ENCODE measurements around the gene BTBD19. TPM values are rescaled to one million over a fixed set of nuclear protein-coding genes. Genes with fewer than 3 reads are reported as not detected.

The BTBD19 gene
- total RNA-seq, 1 experiment from 2014 or later = 15.5 TPM

- Mint-ChIP-seq H3K27me3 (ENCODE audit: insufficient read depth, unreplicated experiment) (no peaks in the 10 kb centered on the region), H3K4me3 (ENCODE audit: unreplicated experiment) (no peak overlapping the region), H3K36me3 (ENCODE audit: insufficient read depth, unreplicated experiment) (peaks cover 5% of the 10 kb centered on the region), H3K27ac (ENCODE audit: low read depth, unreplicated experiment) (no peak overlapping the region), H3K4me1 (ENCODE audit: insufficient read depth, unreplicated experiment) (peaks cover 7% of the 10 kb centered on the region), H3K9me3 (ENCODE audit: unreplicated experiment) (no peaks in the 10 kb centered on the region)
- ChIA-PET POLR2A (interaction anchor here (4.2 kb wide), 1 partner anchor 11 kb away, joined by 36 read pairs; the partner anchor contains the start of gene RPS8), CTCF (interaction anchor here (1.4 to 1.5 kb wide), 2 partner anchors 10 to 520 kb away, joined by 3 read pairs; no protein-coding TSS in a partner anchor)
- BruUV-seq (replicated peaks) = no TSS peak
- no peak for TF ChIP-seq CTCF (IDR thresholded peaks at IDR 0.05; ENCODE audit: unreplicated experiment)
- DNase-seq (ENCODE audit: unreplicated experiment) = no peak
- intact Hi-C loops (cut with micrococcal nuclease) = no loop called here
Measured at GRCh38 chr1:44787506-44787905, 20.8 kb upstream of the BTBD19 start.

DNA sequence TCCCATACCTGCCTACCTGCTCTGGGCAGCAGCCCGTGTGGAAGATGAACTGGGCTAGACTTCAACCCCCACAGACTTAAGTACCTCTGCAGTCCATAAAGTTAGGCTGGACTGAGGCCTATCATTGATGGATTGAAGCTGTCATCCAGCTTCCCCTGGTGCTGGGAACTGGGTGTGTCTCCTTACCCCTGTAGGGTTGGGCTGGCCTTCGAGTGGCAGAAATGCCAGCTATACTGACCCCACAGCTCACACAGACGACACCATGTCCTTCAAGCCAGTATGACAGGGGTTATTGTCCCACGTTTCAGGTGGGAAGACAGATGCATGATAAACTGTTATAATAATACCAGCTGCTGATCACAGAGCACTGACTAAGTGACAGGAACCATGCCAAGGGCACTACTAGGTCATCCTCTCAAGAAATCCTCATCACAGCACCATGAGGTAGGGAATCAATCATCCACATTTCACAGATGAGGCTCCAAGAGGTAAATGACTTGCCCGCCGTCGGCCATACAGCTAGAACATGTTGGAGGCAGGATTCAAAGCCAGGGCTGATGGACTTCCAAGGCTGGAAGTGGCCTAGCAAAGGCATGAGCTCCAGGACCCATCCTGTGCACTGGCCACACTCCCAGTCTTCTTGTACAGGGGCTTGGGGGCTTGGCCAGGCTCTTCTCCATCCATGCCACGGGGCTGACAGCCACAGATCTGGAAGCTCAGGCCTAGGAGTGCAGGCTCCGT lies 20.0 kb upstream of the BTBD19 start, which contains the start of gene BEST4:
Gene BEST4, minus strand, starts transcription at position 51 of the 741 bp plus-strand sequence. CDS start 465 bp downstream, outside the sequence.
- Mint-ChIP-seq H3K27ac (ENCODE audit: low read depth, unreplicated experiment) (no peak within 1 kb of the TSS), H3K4me1 (ENCODE audit: insufficient read depth, unreplicated experiment) (peaks cover 9% of the 10 kb centered on the region), H3K36me3 (ENCODE audit: insufficient read depth, unreplicated experiment) (no peaks in the 10 kb centered on the region), H3K9me3 (ENCODE audit: unreplicated experiment) (no peaks in the 10 kb centered on the region), H3K4me3 (ENCODE audit: unreplicated experiment) (no peak within 1 kb of the TSS), H3K27me3 (ENCODE audit: insufficient read depth, unreplicated experiment) (no peaks in the 10 kb centered on the region)
- no peak for DNase-seq (ENCODE audit: unreplicated experiment)
- POLR2A ChIA-PET = interaction anchor here (3.7 to 4.2 kb wide), 2 partner anchors 12 to 58 kb away, joined by 15 to 36 read pairs; partner anchors contain the start of genes RNU5D-1 and RPS8
- CTCF ChIA-PET = interaction anchor here (1.1 to 1.5 kb wide), 2 partner anchors 61 to 519 kb away, joined by 3 read pairs; no protein-coding TSS in a partner anchor
- intact Hi-C loops (cut with micrococcal nuclease) = no loop called here
- no TSS peak for BruUV-seq (replicated peaks)
- no peak for TF ChIP-seq CTCF (IDR thresholded peaks at IDR 0.05; ENCODE audit: unreplicated experiment)

DNA sequence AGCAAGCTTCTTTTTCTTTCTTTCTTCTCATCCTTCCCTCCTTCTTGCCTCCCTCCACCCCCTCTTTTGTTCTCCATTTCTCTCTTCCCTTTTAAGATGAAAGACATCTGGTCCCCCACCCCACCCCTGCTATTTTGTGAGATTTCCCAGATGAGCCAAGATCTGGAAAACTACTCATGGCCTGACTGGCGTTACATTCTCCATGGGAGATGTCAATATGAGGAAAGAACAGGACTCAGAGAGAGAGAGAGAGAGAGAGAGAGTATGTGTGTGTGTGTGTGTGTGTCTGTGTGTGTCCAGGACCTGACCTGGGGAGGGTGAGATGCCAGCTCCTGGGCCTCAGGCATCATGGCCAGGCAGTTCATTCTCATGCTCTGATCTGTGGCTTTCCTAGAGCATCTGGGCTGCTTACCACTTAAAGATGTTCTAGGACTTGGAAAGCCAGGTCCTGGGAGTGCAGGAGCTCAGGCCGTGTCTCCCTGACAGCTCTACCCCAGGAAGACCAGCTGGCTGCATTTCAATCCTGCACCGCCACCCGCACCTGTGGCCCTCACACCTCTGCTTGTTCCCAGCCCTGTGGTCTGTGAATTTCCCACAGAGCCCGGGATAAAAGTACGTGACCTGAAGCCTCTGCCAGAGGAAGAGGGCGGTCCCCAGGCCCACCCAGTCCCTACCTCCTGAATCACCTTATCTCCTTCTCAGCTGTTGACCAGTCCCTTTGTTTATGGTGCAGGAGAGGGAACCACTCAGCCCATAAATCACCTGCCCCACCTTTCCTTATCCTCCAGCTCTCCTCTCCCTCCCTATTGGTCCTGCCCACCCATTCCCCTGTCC lies 17.1 kb upstream of the BTBD19 start:
- Mint-ChIP-seq H3K9me3 (ENCODE audit: unreplicated experiment) (no peaks in the 10 kb centered on the region), H3K4me1 (ENCODE audit: insufficient read depth, unreplicated experiment) (peaks cover 7% of the 10 kb centered on the region), H3K27ac (ENCODE audit: low read depth, unreplicated experiment) (no peak overlapping the region), H3K27me3 (ENCODE audit: insufficient read depth, unreplicated experiment) (no peaks in the 10 kb centered on the region), H3K36me3 (ENCODE audit: insufficient read depth, unreplicated experiment) (no peaks in the 10 kb centered on the region), H3K4me3 (ENCODE audit: unreplicated experiment) (no peak overlapping the region)
- no peak for DNase-seq (ENCODE audit: unreplicated experiment)
- CTCF ChIA-PET = interaction anchor here (0.5 to 1.5 kb wide), 5 partner anchors 7 to 1046 kb away, joined by 3 to 6 read pairs (median 4); no protein-coding TSS in a partner anchor
- intact Hi-C loops (cut with micrococcal nuclease) = no loop called here
- BruUV-seq (replicated peaks) = no TSS peak
- POLR2A ChIA-PET = interaction anchor here (0.7 to 4.2 kb wide), 6 partner anchors 9 to 79 kb away, joined by 3 to 36 read pairs (median 8); partner anchors contain the start of genes PLK3, RNU5D-1 and RPS8
- no peak for TF ChIP-seq CTCF (IDR thresholded peaks at IDR 0.05; ENCODE audit: unreplicated experiment)
